NB4 (cell line): ENCODE measurements around the gene CRIM1.

ENCODE experiments used
- CTCF ChIP-seq: IDR thresholded peaks from one replicate; pipeline ENCODE4 v1.5.1; 2012; ENCODE audit warnings: low read depth, low read length
- MAX ChIP-seq: IDR thresholded peaks from 2 replicates; pipeline ENCODE4 v1.6.1; 2011; ENCODE audit warnings: low read depth, low read length
- POLR2A ChIP-seq: IDR thresholded peaks from 2 replicates; pipeline ENCODE4 v1.6.1; 2011; ENCODE audit warnings: mild to moderate bottlenecking; ENCODE audit not compliant: insufficient read length; ENCODE audit errors: extremely low read depth

DNA sequence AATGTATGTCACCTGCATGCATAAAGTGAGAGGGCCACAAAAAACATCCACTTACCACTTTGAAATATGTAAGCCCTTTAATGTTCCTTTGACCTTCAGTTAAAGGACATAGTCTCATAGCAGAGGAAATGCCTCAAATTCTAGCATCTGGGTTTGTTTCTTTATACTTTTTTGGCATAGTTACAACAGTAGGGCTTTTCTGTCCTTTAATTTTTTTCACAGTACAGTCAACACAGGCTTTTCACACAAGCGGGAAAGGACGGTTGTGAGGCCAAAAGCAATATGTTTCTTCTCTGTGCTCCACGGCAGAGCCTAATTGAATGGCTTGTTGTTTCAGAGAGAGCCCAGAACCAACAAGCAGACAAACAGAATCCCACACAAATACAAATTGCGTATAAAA lies 57.6 kb downstream of the CRIM1 start:
- no peak for TF ChIP-seq MAX
- TF ChIP-seq POLR2A, result no peak
- no peak for TF ChIP-seq CTCF
